NCI-H524 (cell line): ENCODE measurements around the gene ROBO2.

Experiments
- DNase-seq, 2 experiments: peaks; one replicate each; lab custom pipeline; 2025; lab: John Stamatoyannopoulos, UW

Gene ROBO2

GRCh38 chr3:77122652-77123051 lies 82.8 kb downstream of the ROBO2 start:
- no peak for DNase-seq

GRCh38 chr3:77125966-77126365 lies 86.1 kb downstream of the ROBO2 start:
- no peak for DNase-seq

GRCh38 chr3:77134769-77135168 lies 94.9 kb downstream of the ROBO2 start:
- peak; percentile 61 to 75 for DNase-seq

GRCh38 chr3:77137559-77137958 lies 97.7 kb downstream of the ROBO2 start:
- DNase-seq, result no peak

GRCh38 chr3:77139624-77140023 lies 99.7 kb downstream of the ROBO2 start:
- DNase-seq, result no peak

GRCh38 chr3:77141423-77141822 lies 101.5 kb downstream of the ROBO2 start:
- no peak for DNase-seq

GRCh38 chr3:77142578-77142977 lies 102.7 kb downstream of the ROBO2 start:
- DNase-seq, result no peak

GRCh38 chr3:77146004-77146403 lies 106.1 kb downstream of the ROBO2 start:
- DNase-seq, result no peak

- peak in 1 of 2 experiments; percentile 9 for DNase-seq
Measured at GRCh38 chr3:77147836-77148578, 108.1 kb downstream of the ROBO2 start.

GRCh38 chr3:77149382-77149781 lies 109.5 kb downstream of the ROBO2 start:
- no peak for DNase-seq

- no peak for DNase-seq
Measured at GRCh38 chr3:77150028-77150427, 110.1 kb downstream of the ROBO2 start.

GRCh38 chr3:77150759-77151158 lies 110.9 kb downstream of the ROBO2 start:
- DNase-seq, result no peak

GRCh38 chr3:77158730-77159581 lies 119.1 kb downstream of the ROBO2 start:
- DNase-seq, result peak in 1 of 2 experiments; percentile 19

- DNase-seq, result peak in 1 of 2 experiments; percentile 1
Measured at GRCh38 chr3:77160931-77161497, 121.1 kb downstream of the ROBO2 start.

- DNase-seq, result no peak
Measured at GRCh38 chr3:77169823-77170222, 129.9 kb downstream of the ROBO2 start.

- DNase-seq, result no peak
Measured at GRCh38 chr3:77171026-77171425, 131.1 kb downstream of the ROBO2 start.

GRCh38 chr3:77179762-77180161 lies 139.9 kb downstream of the ROBO2 start:
- no peak for DNase-seq

GRCh38 chr3:77182341-77182740 lies 142.4 kb downstream of the ROBO2 start:
- no peak for DNase-seq

GRCh38 chr3:77186319-77186718 lies 146.4 kb downstream of the ROBO2 start:
- DNase-seq, result no peak

GRCh38 chr3:77186728-77187127 lies 146.8 kb downstream of the ROBO2 start:
- DNase-seq, result no peak

- DNase-seq, result no peak
Measured at GRCh38 chr3:77188210-77188609, 148.3 kb downstream of the ROBO2 start.

GRCh38 chr3:77189258-77189657 lies 149.4 kb downstream of the ROBO2 start:
- DNase-seq, result no peak

- no peak for DNase-seq
Measured at GRCh38 chr3:77189684-77190083, 149.8 kb downstream of the ROBO2 start.
